Measurements from ENCODE around the gene CAMTA1. TPM values are rescaled to one million over a fixed set of nuclear protein-coding genes. Genes with fewer than 3 reads are reported as not detected.

The CAMTA1 gene
- total and polyA plus RNA-seq, 2 experiments from 2014 or later = 89.0 to 145 TPM

DNA sequence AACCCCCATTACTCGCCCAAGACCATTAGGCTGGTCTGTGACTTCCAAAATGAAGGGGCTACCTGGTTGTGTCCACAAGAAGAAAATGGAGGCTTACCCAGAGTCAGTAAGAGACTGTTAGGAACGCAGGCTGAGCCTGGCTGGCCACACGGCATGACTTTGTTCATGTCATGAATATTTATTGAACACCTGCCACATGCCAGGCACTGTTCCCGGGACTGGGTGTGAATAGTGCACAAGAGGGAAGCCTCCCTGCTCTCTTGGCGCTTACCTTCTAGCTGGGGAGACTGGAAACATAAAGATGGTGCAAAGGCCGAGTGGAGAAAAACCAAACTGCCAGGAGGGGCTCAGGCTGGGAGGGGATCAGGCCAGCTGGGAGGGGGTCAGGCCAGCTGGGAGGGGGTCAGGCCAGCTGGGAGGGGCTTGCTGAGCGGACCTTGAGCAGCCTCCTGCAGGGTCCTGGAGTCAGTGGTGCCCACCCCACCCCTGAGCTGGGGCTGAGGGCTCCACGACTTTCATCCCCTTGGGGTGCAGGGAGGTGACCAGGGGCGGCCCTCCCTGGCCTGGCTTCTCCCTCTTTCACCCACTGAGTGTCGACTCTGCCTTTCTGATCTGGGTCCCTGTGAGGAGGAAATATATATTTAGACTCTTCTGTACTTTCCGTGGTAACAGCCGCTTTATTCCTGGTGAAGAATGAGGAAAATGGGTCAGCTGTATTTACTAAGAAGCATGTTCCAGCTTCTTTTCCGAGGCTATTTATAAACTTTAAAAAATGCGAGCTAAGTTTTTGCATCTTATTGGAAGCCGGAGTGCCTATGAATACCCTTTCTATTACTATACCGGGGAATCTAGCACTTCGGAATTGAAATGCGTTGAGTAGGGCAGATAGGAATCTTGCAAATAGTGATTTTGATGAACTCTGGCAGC is 139.0 kb downstream of the CAMTA1 start:
- H4K20me1 ChIP-seq (ENCODE audit: insufficient read depth, poor library complexity, severe bottlenecking) = no peaks in the 10 kb centered on the region

DNA sequence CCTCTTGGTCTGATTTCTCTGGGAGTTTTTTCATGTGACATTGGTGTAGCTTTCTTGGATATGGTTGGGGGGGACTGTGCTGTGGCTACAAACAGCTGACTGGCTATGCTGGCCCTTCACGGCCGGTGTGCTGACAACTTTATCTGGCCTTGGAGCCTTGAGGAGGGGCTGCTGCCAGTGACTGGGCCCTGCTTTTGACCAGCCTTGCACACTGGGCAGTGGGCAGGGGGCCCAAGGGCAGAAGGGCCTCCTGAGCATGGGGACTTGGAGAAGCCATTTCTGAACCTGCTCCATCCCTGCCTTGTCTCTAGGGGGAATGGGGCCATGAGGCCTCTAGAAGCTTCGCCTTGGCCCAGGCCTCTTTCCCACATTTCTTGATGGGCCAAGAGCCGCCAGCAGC is 139.6 kb downstream of the CAMTA1 start:
- H3K4me3 ChIP-seq = no peak overlapping the region
- WGBS (ENCODE audit: low lambda C conversion rate, missing lambda C conversion rate) = 97% methylated on average over 4 of the region's 4 CpGs
- no peaks in the 10 kb centered on the region for H3K9me2 ChIP-seq (replicated peaks; ENCODE audit: insufficient read depth)
- no peaks in the 10 kb centered on the region for H3K9me3 ChIP-seq (ENCODE audit: low read depth)
- H3K27ac ChIP-seq = no peak overlapping the region
- no peak overlapping the region for H2AFZ ChIP-seq
- H3K4me1 ChIP-seq (ENCODE audit: insufficient read depth) = no peaks in the 10 kb centered on the region
- H3K4me2 ChIP-seq = no peak overlapping the region
- no peaks in the 10 kb centered on the region for H3K27me3 ChIP-seq
- H3K79me2 ChIP-seq = no peaks in the 10 kb centered on the region
- DNase-seq (ENCODE audit: low spot score) = no peak
- no peaks in the 10 kb centered on the region for H3K36me3 ChIP-seq (replicated peaks; ENCODE audit: insufficient read depth, low read depth)
- TF ChIP-seq EZH2 (IDR thresholded peaks at IDR 0.05; ENCODE audit: borderline replicate concordance) (no peak), EZH2phosphoT487 (IDR thresholded peaks at IDR 0.05; ENCODE audit: low read depth, severe bottlenecking, unreplicated experiment) (no peak)
- TF ChIP-seq, protein P1, sequence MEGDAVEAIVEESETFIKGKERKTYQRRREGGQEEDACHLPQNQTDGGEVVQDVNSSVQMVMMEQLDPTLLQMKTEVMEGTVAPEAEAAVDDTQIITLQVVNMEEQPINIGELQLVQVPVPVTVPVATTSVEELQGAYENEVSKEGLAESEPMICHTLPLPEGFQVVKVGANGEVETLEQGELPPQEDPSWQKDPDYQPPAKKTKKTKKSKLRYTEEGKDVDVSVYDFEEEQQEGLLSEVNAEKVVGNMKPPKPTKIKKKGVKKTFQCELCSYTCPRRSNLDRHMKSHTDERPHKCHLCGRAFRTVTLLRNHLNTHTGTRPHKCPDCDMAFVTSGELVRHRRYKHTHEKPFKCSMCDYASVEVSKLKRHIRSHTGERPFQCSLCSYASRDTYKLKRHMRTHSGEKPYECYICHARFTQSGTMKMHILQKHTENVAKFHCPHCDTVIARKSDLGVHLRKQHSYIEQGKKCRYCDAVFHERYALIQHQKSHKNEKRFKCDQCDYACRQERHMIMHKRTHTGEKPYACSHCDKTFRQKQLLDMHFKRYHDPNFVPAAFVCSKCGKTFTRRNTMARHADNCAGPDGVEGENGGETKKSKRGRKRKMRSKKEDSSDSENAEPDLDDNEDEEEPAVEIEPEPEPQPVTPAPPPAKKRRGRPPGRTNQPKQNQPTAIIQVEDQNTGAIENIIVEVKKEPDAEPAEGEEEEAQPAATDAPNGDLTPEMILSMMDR (IDR thresholded peaks at IDR 0.05; ENCODE audit: poor library complexity) = no peak
- H4K20me1 ChIP-seq (ENCODE audit: insufficient read depth, poor library complexity, severe bottlenecking) = no peaks in the 10 kb centered on the region

More for the DNA sequence above, 139.0 kb downstream of the CAMTA1 start:
- no peak for TF ChIP-seq EZH2 (IDR thresholded peaks at IDR 0.05; ENCODE audit: borderline replicate concordance)
- TF ChIP-seq, protein P1 (IDR thresholded peaks at IDR 0.05; ENCODE audit: poor library complexity) = no peak
- no peak for TF ChIP-seq EZH2phosphoT487 (IDR thresholded peaks at IDR 0.05; ENCODE audit: low read depth, severe bottlenecking, unreplicated experiment)
- Histone ChIP-seq H3K4me2 (no peak overlapping the region), H3K79me2 (no peaks in the 10 kb centered on the region), H3K4me1 (ENCODE audit: insufficient read depth) (no peaks in the 10 kb centered on the region), H3K9me3 (ENCODE audit: low read depth) (no peaks in the 10 kb centered on the region), H3K36me3 (replicated peaks; ENCODE audit: insufficient read depth, low read depth) (no peaks in the 10 kb centered on the region), H2AFZ (no peak overlapping the region), H3K27ac (no peak overlapping the region), H3K4me3 (no peak overlapping the region), H3K9me2 (replicated peaks; ENCODE audit: insufficient read depth) (no peaks in the 10 kb centered on the region), H3K27me3 (no peaks in the 10 kb centered on the region)
- 84% methylated on average over 18 of the region's 18 CpGs for WGBS (ENCODE audit: low lambda C conversion rate, missing lambda C conversion rate)
- no peak for DNase-seq (ENCODE audit: low spot score)

DNA sequence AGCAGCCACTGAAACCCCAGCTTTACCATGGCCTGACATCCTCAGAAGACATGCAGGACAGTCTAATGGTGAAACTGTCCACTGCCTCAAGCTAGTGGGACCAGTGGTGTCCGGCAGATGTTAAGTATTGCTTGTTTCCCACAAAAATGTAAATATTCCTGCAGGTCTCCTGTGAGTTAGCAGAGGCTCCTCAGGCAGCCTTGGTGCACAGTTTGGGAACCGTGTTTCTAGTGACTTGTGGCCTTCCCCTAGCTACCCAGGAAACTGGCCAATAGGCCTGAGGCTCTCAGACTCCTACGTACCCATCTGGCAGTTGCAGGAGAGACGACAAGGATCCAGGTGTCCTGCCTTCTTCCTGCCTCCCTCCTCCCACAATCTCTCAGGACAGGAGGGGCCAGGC is 142.4 kb downstream of the CAMTA1 start:
- no peaks in the 10 kb centered on the region for H3K79me2 ChIP-seq
- no peak overlapping the region for H3K27ac ChIP-seq
- WGBS (ENCODE audit: low lambda C conversion rate, missing lambda C conversion rate) = 62% methylated on average over 4 of the region's 4 CpGs
- H2AFZ ChIP-seq = no peak overlapping the region
- no peak overlapping the region for H3K4me3 ChIP-seq
- H4K20me1 ChIP-seq (ENCODE audit: insufficient read depth, poor library complexity, severe bottlenecking) = no peaks in the 10 kb centered on the region
- H3K4me2 ChIP-seq = no peak overlapping the region
- no peak for DNase-seq (ENCODE audit: low spot score)
- H3K4me1 ChIP-seq (ENCODE audit: insufficient read depth) = no peaks in the 10 kb centered on the region
- H3K9me2 ChIP-seq (replicated peaks; ENCODE audit: insufficient read depth) = no peaks in the 10 kb centered on the region
- no peaks in the 10 kb centered on the region for H3K27me3 ChIP-seq
- H3K36me3 ChIP-seq (replicated peaks; ENCODE audit: insufficient read depth, low read depth) = no peaks in the 10 kb centered on the region
- no peaks in the 10 kb centered on the region for H3K9me3 ChIP-seq (ENCODE audit: low read depth)
- TF ChIP-seq EZH2phosphoT487 (IDR thresholded peaks at IDR 0.05; ENCODE audit: low read depth, severe bottlenecking, unreplicated experiment) = no peak
- no peak for TF ChIP-seq EZH2 (IDR thresholded peaks at IDR 0.05; ENCODE audit: borderline replicate concordance)
- TF ChIP-seq, protein P1 (IDR thresholded peaks at IDR 0.05; ENCODE audit: poor library complexity) = no peak

All from hepatocyte (in vitro differentiated cells).